SK-N-SH treated with all-trans-retinoic acid at 6 μM for 48 hours (cell line): ENCODE measurements around the gene SUSD4.

Source experiments
- ISL1 ChIP-seq: fragments of 250-450 bp; sonication (Bioruptor Pico); IDR thresholded peaks from 2 replicates; pipeline ENCODE4 v2.1.2; 2022; ENCODE audit warnings: mild to moderate bottlenecking, moderate library complexity
- OSR1 ChIP-seq: fragments of 250-450 bp; sonication (Bioruptor Pico); IDR thresholded peaks from 2 replicates; pipeline ENCODE4 v1.8.0; 2022; ENCODE audit warnings: moderate library complexity, mild to moderate bottlenecking, inconsistent platforms
- TCF4 ChIP-seq: fragments of 250-450 bp; sonication (Bioruptor Pico); IDR thresholded peaks from 2 replicates; pipeline ENCODE4 v1.8.0; 2021; ENCODE audit warnings: mild to moderate bottlenecking, moderate library complexity, borderline replicate concordance
- ZNF70 ChIP-seq: fragments of 450-650 bp; formaldehyde crosslinking; IDR thresholded peaks from 2 replicates; pipeline ENCODE4 v1.5.0; 2020; ENCODE audit warnings: mild to moderate bottlenecking, moderate library complexity

DNA sequence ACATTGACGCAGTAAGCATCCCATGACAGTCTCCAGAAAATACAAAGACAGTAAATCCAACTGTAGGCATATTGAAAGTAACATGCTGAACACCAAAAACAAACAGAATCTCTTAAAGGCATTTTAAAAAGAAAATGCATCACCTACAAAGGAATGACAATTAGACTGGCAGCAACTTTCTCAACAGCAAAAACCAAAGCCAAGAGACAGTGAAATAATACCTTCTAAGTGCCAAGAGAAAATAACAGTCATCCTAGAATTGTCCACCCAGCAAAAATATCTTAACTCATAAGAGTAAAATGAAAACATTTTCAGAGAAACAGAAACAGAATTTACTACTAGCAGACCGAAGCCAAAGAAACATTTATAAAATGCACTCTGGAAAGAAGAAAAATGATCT lies 49.2 kb upstream of the SUSD4 start:
- TF ChIP-seq TCF4 (no peak), OSR1 (CRISPR knock-in tag) (no peak), ZNF70 (no peak), ISL1 (no peak)
